HG03108 (cell line): ENCODE measurements around the gene EAPP.
"Not testable (repeated sequence)": the region's sequence is repeated elsewhere in the genome, so short reads cannot be mapped to it uniquely, and the experiment has no call there.

Experiments used
- ATAC-seq: cut with Tn5 transposase; IDR thresholded peaks from one replicate; pipeline ENCODE4 v1.9.1; 2021; ENCODE audit warnings: moderate library complexity; ENCODE audit not compliant: unreplicated experiment

Gene EAPP

GRCh38 chr14:34488528-34488927, 51.0 kb downstream of the EAPP start:
- ATAC-seq, result no peak

GRCh38 chr14:34484726-34485125, 54.8 kb downstream of the EAPP start:
- ATAC-seq, result no peak

DNA sequence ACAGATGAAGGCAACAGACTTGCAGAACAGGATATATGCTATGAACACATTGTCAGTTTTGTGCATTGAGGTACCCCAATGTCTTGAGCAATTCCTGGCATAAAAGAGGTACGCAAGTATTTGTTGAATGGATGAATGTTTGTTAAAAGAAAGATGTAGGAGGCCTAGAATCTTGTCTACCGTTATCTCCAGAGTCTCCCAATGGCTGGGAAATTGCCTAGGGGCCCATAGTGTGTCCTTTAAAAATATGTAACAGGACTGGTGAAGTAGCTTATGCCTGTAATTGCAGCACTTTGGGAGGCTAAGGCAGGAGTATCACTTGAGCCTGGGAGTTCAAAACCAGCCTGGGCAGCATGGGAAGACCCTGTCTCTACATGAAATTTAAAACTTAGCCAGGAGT, 57.0 kb downstream of the EAPP start:
- no peak for ATAC-seq

GRCh38 chr14:34479694-34480093, 59.8 kb downstream of the EAPP start:
- no peak for ATAC-seq

DNA sequence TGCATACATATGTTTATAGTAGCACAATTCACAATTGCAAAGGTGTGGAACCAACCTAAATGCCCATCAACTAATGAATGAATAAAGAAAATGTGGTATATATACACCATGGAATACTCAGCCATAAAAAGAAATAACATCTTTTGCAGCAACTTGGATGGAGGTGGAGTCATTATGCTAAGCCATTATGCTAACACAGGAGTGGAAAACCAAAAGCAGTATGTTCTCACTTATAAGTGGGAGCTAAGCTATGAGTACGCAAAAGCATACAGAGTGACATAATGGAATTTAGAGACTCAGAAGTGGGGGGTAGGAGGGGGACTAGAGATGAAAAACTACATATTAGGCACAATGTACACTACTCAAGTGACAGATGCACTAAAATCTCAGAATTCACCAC, 61.2 kb downstream of the EAPP start:
- no peak for ATAC-seq

DNA sequence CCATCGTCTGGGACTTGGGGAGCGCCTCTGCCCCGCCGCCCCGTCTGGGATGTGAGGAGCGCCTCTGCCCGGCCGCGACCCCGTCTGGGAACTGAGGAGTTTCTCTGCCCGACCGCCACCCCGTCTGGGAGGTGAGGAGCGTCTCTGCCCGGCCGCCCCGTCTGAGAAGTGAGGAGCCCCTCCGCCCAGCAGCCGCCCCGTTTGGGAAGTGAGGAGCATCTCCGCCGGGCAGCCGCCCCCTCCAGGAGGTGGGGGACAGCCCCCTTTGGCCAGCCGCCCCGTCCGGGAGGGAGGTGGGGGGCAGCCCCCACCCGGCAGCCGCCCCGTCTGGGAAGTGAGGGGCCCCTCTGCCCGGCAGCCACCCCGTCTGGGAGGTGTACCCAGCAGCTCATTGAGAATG, 63.5 kb downstream of the EAPP start:
- ATAC-seq, result not testable (repeated sequence)

GRCh38 chr14:34475163-34475562, 64.3 kb downstream of the EAPP start:
- no peak for ATAC-seq

DNA sequence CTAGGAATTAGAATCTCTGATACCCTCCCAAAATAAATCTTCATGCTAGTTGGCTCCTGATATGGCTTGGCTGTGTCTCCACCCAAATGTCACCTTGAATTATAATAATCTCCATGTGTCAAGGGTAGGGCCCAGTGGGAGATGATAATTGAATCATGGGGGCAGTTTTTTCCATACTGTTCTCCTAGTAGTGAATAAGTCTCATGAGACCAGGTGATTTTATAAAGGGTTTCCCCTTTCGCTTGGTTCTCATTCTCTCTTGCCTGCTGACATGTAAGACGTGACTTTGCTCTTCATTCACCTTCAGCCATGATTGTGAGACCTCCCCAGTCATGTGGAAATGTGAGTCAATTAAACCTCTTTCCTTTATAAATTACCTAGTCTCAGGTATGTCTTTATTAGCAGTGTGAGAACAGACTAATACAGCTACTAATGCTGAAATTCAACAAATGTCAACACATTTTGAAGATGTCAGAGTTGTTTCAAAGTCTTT, 65.3 kb downstream of the EAPP start:
- ATAC-seq, result no peak

DNA sequence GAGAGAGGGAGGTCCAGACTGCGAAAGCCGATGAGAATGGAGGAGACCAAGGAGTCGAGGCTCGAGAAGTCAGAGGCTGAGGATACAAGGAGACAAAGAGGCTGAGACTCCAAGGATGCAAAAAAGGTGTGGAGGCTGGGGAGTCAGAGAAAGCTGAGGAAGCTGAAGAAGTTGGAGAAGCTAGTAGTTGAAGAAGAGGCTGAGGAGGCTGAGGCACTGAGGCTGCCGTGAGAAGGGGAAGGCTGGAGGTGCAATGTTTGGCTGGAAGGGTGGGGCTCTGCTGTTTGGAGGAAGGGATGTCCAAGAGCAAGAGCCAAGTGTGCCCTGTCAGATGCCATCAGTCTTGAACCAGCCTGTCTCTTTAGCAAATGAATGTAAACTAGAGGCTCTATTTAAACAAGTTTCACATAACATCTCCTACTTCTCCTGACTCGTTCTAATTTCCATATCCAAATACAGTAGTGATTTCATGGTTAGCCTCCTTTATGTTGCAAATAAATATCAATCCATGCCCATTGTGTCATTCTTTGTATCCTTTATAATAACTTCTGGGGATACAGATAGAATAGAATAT, 66.7 kb downstream of the EAPP start:
- no peak for ATAC-seq

DNA sequence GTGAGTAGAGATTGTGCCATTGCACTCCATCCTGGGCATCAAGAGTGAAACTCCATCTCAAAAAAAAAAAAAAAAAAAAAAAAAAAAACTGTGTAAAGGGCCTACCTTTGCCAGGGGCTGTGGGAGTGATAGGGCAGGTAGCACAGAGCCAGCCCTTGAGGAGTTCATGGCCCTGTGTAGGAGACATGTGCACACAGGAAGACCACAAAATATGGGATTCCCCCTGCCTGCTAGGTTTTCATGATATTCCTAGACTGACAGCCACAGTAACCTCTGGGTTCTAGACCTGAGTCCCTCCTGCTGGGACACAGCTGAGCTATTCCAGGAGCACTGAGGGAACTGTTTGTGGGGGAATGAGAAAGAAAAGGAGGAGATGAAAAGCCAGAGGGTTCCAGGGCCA, 69.2 kb downstream of the EAPP start:
- no peak for ATAC-seq

DNA sequence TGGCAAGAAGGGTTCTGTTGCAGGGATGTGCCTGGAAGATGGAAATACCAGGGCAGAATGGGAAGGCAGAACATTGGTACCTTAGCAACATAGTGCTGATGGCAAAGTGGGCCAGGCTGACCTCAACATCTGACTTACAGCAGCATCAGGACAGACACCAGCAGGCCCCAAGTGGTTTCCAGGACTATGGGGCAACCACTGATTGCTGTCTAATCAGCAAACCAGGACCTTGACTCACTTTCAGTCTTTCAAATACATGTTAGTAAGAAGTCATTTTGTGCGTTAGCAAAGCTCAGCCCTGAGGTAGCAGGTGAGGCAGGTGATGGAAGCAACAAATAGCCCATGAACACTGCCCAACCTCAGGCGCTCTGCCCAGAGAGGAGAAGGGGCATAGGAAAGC, 72.8 kb downstream of the EAPP start:
- ATAC-seq, result no peak
